Rectal smooth muscle tissue (tissue), 1 donor: ENCODE data around the gene TIGAR.
A peak's percentile ranks its signal among the peaks of the same experiment; 100 is the strongest.

Experiments used
- H3K27ac ChIP-seq: one replicate; pipeline ENCODE4 v1.7.0; 2013; ENCODE audit warnings: low read depth, low read length, inconsistent platforms
- H3K27me3 ChIP-seq: one replicate; pipeline ENCODE4 v1.7.0; 2013; ENCODE audit warnings: low read length; ENCODE audit not compliant: control insufficient read depth, insufficient read depth
- H3K36me3 ChIP-seq: one replicate; pipeline ENCODE4 v1.7.0; 2013; ENCODE audit warnings: low read length; ENCODE audit not compliant: control insufficient read depth, insufficient read depth
- H3K4me1 ChIP-seq: one replicate; pipeline ENCODE4 v1.7.0; 2013; ENCODE audit warnings: low read length; ENCODE audit not compliant: control insufficient read depth, insufficient read depth
- H3K4me3 ChIP-seq: one replicate; pipeline ENCODE4 v1.7.0; 2013; ENCODE audit warnings: low read length
- H3K9ac ChIP-seq: one replicate; pipeline ENCODE4 v1.7.0; 2013; ENCODE audit warnings: low read length

TIGAR gene

GRCh38 chr12:4320853-4321701, at the start of gene TIGAR:
Gene TIGAR (plus strand): TSS chr12:4321213. CDS start chr12:4321272, 59 bp downstream.
- Histone ChIP-seq H3K9ac (peak within 1 kb of the TSS; percentile 77), H3K36me3 (no peaks in the 10 kb centered on the region), H3K27me3 (no peaks in the 10 kb centered on the region), H3K27ac (peak within 1 kb of the TSS; percentile 95), H3K4me3 (peak within 1 kb of the TSS; percentile 93), H3K4me1 (peaks cover 6% of the 10 kb centered on the region)

GRCh38 chr12:4271717-4272423, 49.1 kb upstream of the TIGAR start:
- peak overlapping the region; percentile 99 for H3K4me3 ChIP-seq
- peak overlapping the region; percentile 54 for H3K9ac ChIP-seq
- no peaks in the 10 kb centered on the region for H3K36me3 ChIP-seq
- H3K27ac ChIP-seq, result peak overlapping the region; percentile 98
- no peaks in the 10 kb centered on the region for H3K27me3 ChIP-seq
- peaks cover 16% of the 10 kb centered on the region for H3K4me1 ChIP-seq

DNA sequence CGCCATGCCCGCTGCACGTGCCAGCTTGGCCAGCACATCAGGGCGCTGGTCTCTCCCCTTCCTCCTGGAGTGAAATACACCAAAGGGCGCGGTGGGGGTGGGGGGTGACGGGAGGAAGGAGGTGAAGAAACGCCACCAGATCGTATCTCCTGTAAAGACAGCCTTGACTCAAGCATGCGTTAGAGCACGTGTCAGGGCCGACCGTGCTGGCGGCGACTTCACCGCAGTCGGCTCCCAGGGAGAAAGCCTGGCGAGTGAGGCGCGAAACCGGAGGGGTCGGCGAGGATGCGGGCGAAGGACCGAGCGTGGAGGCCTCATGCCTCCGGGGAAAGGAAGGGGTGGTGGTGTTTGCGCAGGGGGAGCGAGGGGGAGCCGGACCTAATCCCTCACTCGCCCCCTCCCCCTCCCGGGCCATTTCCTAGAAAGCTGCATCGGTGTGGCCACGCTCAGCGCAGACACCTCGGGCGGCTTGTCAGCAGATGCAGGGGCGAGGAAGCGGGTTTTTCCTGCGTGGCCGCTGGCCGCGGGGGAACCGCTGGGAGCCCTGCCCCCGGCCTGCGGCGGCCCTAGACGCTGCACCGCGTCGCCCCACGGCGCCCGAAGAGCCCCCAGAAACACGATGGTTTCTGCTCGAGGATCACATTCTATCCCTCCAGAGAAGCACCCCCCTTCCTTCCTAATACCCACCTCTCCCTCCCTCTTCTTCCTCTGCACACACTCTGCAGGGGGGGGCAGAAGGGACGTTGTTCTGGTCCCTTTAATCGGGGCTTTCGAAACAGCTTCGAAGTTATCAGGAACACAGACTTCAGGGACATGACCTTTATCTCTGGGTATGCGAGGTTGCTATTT, 48.4 kb upstream of the TIGAR start:
- H3K27me3 ChIP-seq, result no peaks in the 10 kb centered on the region
- peaks cover 2% of the 10 kb centered on the region for H3K36me3 ChIP-seq
- peaks cover 23% of the 10 kb centered on the region for H3K4me1 ChIP-seq
- H3K27ac ChIP-seq, result peak overlapping the region; percentile 98
- H3K9ac ChIP-seq, result peak overlapping the region; percentile 54
- H3K4me3 ChIP-seq, result peak overlapping the region; percentile 99

GRCh38 chr12:4273273-4273651, 47.8 kb upstream of the TIGAR start:
- peak overlapping the region; percentile 99 for H3K4me3 ChIP-seq
- peaks cover 29% of the 10 kb centered on the region for H3K4me1 ChIP-seq
- no peak overlapping the region for H3K9ac ChIP-seq
- H3K36me3 ChIP-seq, result peaks cover 2% of the 10 kb centered on the region
- H3K27ac ChIP-seq, result peak overlapping the region; percentile 98
- H3K27me3 ChIP-seq, result no peaks in the 10 kb centered on the region

DNA sequence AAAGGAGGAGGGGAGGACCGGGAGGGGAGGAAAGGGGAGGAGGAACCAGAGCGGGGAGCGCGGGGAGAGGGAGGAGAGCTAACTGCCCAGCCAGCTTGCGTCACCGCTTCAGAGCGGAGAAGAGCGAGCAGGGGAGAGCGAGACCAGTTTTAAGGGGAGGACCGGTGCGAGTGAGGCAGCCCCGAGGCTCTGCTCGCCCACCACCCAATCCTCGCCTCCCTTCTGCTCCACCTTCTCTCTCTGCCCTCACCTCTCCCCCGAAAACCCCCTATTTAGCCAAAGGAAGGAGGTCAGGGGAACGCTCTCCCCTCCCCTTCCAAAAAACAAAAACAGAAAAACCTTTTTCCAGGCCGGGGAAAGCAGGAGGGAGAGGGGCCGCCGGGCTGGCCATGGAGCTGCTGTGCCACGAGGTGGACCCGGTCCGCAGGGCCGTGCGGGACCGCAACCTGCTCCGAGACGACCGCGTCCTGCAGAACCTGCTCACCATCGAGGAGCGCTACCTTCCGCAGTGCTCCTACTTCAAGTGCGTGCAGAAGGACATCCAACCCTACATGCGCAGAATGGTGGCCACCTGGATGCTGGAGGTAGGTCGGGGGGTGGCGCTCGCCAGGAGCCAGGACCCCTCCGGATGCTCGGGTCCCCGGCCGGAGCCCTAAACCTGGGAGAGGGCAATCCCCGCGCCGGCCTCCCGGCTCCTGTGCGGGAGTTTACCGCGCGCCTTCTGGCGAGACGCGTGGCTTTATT, 47.2 kb upstream of the TIGAR start, which contains the start of gene CCND2:
TSS of gene CCND2 (plus strand) at position 111 of the 744 bp plus-strand sequence. CDS start at position 390, 279 bp downstream.
- Histone ChIP-seq H3K27ac (peak within 1 kb of the TSS; percentile 98), H3K4me1 (peaks cover 33% of the 10 kb centered on the region), H3K27me3 (no peaks in the 10 kb centered on the region)

GRCh38 chr12:4274396-4275015, 46.5 kb upstream of the TIGAR start:
- Histone ChIP-seq H3K4me1 (peaks cover 36% of the 10 kb centered on the region), H3K4me3 (peak overlapping the region; percentile 99), H3K36me3 (peaks cover 2% of the 10 kb centered on the region), H3K27me3 (no peaks in the 10 kb centered on the region), H3K9ac (peak overlapping the region; percentile 99), H3K27ac (peak overlapping the region; percentile 98)

More for the DNA sequence above, 47.2 kb upstream of the TIGAR start, which contains the start of gene CCND2:
- peaks cover 2% of the 10 kb centered on the region for H3K36me3 ChIP-seq
- peak within 1 kb of the TSS; percentile 99 for H3K9ac ChIP-seq
- peak within 1 kb of the TSS; percentile 99 for H3K4me3 ChIP-seq

DNA sequence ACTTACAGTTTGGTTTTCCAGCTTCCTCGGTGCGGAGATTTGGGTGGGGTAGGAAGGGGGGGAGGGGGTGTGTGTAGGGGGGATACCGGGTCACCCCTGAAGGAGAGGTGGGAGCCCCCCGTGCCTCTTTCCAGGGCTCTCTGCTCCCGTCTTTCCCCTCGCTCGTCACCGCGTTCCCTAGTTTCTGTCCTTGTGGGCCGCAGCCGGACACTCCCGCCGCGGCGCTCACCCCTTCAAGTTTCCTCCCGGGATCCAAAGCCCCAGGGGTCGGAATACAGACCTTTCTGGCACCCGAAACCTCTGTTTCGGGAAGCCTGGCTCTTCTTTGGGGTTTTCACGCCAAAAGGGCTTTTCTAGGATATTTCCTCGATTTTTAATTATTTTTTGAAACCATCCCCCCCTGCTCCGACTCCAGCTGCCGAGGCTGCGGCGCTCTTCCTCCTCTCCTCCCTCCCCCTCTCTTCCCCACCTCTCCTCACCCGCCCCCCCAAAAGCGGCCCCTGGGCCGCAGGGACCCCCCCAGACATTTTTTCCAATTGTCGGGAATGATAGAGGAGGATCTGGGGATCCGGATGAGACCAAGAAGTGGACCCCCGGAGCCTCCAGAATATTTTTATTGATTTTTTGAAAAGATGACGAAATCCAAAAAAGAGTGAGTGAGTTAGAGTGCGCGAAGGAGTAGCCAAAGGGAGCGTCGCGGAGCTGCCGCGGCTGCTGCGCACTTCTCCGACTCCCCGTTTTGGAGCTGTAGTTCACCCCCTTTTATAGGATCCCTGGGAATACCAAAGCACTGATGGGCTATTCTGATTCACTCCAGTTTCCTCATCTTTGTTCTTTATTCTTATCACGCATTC, 45.8 kb upstream of the TIGAR start:
- Histone ChIP-seq H3K9ac (peak overlapping the region; percentile 99), H3K4me1 (peaks cover 43% of the 10 kb centered on the region)

DNA sequence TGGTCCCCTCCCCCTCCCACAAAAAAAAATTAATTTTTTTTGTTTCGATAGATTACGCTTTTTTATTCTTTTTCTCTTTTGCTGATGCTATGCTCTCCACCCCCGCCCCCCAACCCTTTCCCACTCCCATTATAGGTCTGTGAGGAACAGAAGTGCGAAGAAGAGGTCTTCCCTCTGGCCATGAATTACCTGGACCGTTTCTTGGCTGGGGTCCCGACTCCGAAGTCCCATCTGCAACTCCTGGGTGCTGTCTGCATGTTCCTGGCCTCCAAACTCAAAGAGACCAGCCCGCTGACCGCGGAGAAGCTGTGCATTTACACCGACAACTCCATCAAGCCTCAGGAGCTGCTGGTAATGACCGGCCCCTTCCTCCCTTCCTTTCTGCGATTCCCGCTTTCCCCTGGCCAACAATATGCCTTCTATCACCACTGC, 45.1 kb upstream of the TIGAR start:
- Histone ChIP-seq H3K27me3 (no peaks in the 10 kb centered on the region), H3K27ac (peak overlapping the region; percentile 98), H3K36me3 (peaks cover 8% of the 10 kb centered on the region), H3K4me1 (peaks cover 50% of the 10 kb centered on the region), H3K9ac (peak overlapping the region; percentile 68), H3K4me3 (peak overlapping the region; percentile 99)

More for the DNA sequence above, 45.8 kb upstream of the TIGAR start:
- Histone ChIP-seq H3K36me3 (peaks cover 8% of the 10 kb centered on the region), H3K27me3 (no peaks in the 10 kb centered on the region), H3K27ac (peak overlapping the region; percentile 98), H3K4me3 (peak overlapping the region; percentile 99)

GRCh38 chr12:4276524-4277204, 44.3 kb upstream of the TIGAR start:
- peaks cover 8% of the 10 kb centered on the region for H3K36me3 ChIP-seq
- H3K27ac ChIP-seq, result peak overlapping the region; percentile 98
- H3K9ac ChIP-seq, result no peak overlapping the region
- H3K4me3 ChIP-seq, result peak overlapping the region; percentile 99
- peaks cover 57% of the 10 kb centered on the region for H3K4me1 ChIP-seq
- no peaks in the 10 kb centered on the region for H3K27me3 ChIP-seq

GRCh38 chr12:4277205-4277543, 43.8 kb upstream of the TIGAR start:
- H3K4me1 ChIP-seq, result peaks cover 57% of the 10 kb centered on the region
- H3K27ac ChIP-seq, result peak overlapping the region; percentile 46
- H3K9ac ChIP-seq, result no peak overlapping the region
- H3K27me3 ChIP-seq, result no peaks in the 10 kb centered on the region
- H3K4me3 ChIP-seq, result peak overlapping the region; percentile 52
- H3K36me3 ChIP-seq, result peaks cover 12% of the 10 kb centered on the region
